HG02884 (cell line): ENCODE data around the gene LRP8.

Experiments
- ATAC-seq: cut with Tn5 transposase; IDR thresholded peaks from one replicate; pipeline ENCODE4 v1.9.1; 2021; ENCODE audit warnings: mild to moderate bottlenecking, moderate library complexity; ENCODE audit not compliant: unreplicated experiment

The LRP8 gene

DNA sequence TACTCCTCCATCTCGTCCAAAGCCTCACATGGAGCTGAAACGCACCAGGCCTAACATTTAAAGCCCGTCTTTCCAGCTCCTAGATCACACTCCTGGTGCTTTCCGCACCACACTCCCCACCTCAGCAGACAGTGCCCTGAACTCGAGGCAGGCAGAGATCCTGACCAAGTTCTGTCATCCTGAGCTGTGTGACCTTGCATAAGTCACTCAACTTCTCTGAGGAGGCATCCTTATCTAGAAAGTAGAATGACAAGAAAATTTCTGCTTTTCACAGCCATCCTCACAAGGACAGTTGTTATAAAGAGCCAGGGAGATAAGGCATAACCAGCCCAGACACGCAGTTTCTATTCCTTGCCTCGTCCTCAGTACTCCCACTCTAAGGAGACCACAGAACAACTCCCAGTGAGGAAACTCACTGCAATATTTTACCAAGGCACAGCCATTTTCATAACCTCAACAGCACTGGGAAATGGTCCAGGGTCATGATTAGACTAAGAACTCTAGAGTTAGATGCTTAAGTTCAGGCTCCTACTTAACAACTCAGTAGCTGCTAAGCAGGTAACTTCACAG, 3.1 kb downstream of the LRP8 start:
- no peak for ATAC-seq

GRCh38 chr1:53324321-53324720, 3.5 kb downstream of the LRP8 start:
- ATAC-seq = no peak

GRCh38 chr1:53323316-53323715, 4.6 kb downstream of the LRP8 start:
- ATAC-seq = no peak

DNA sequence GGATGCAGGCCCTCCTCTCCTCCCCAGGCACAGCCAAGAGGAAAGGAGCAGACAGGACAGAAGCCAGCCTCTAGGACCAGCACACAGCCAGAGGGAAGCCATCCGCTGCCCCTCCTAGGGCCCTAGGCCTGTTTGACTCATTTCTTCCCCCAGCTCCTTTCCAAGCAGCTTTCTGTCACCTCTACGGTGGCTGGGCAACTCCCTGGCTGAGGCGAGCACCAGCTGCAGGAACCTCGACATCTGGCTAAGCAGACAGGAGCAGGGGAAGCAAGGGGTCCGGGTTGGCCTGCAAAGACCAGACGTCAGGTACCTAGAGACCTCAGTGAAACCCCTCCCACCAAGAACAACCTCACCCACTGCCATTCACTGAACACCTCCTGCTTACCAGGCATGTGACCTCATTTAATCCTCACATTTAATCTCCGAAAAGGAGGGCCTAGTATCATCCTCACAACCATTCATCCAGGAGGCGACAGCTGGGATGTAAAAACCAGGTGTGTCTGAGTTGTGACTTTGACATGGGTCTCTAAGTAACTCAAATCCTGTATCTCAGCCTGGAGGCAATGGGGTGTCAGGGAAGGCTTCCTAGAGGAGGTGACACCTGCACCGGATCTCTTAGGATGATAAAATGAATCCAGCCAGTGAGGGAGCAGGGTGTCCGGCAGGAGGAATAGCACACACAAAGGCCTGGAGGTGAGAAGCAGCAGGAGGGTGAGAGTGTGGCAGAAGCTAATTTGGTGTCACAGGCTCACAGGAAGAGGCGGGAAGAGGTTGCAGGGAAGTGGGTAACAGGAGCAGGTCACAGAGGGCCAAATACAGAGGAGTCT, 5.9 kb downstream of the LRP8 start:
- ATAC-seq = no peak

DNA sequence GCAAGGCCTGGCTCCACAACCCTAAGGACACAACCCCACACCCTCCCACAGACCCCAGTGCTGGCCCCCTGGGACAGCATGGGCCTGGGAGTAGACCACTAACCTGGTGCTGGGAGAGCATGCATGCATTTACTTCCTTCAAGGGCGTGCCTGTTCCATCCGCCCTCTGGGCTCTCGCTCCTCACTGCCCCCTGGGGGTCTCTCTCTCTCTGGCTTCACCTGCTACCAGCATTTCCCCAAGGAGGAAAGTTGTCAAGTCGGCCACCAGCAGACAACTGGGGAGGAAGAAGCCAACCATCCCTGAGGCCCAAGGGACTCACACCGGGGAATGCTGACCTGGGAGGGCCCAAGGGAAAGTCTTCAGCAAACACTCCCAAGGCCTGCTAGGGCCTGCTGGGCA, 6.5 kb downstream of the LRP8 start:
- ATAC-seq = no peak

GRCh38 chr1:53320646-53321045, 7.2 kb downstream of the LRP8 start:
- ATAC-seq = no peak

DNA sequence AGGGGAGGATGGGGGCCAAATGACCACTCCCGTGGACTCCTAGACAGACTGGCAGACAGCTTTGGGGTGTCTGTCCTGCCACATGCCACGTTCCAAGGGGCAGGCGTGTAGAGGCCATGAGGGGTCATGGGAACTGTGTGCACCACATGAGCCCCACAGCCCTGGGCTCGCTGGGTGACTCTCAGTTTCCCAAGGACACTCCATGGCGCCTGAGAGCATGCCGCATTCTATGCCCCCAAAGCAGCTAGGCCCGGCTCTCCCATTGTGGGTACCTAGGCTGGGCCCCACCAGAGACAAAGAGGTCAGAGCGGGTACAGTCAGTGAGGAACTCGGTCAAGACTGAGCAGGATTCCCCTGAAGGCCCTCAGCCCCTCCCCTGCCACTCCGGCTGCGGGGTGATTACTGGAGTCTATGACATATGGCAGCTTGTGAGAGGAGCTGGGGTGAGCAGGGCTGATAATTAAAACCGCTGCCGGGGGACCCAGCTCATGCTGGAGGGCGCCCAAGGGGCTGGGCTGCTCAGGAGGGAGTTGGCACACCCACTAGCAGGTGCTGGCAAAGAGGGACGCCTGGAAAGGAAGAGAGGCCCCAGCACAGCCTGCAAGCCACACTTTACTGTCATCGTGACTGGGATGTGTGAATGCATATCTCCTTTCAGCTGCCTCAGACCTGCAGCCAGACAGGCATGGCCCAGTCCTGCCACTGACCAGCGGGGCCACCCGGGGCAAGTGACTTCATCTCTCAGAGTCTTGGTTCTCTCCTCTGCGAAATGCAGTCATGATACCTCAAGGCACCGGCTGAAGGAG, 8.4 kb downstream of the LRP8 start:
- ATAC-seq = no peak

GRCh38 chr1:53317646-53318539, 10.0 kb downstream of the LRP8 start:
- no peak for ATAC-seq

- ATAC-seq = no peak
Observed at GRCh38 chr1:53316766-53317581, 10.9 kb downstream of the LRP8 start.

DNA sequence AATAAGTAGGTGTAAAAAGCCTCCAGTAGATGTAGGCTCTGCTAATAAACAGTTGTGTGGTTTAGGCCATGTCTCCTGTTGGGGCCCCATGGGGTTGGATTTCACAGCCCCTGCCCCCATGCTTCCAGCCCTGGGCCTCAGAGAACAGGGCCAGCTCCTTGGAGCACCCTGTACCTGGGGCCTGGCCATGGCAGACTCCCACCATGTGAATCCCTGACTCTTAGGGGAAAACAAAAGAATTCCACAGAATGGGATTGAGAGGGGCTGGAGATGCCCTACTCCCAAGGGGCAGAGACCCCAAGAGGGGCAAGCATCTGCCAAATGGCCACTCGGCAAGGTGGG, 11.5 kb downstream of the LRP8 start:
- ATAC-seq = no peak

- ATAC-seq = no peak
Observed at GRCh38 chr1:53315456-53316423, 12.1 kb downstream of the LRP8 start.

DNA sequence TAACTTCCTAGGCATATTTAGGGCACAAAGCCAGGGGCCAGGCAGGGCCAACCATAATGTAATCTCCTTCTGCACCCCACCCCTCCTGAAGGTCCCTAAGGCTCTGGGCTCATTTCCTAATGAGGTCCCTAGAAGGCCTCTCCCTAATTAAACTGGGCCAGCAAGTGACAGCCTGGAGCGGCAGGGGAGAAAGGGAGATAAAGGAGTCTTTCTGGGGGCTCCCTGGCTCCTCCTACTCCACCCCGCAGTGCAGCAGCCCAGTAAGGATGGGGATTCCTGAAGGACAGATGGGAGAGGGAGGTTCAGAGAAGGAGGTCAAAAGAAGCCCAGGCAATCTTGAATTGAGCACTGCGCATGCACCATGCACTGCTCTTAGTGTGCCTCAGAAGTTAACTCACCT, 12.8 kb downstream of the LRP8 start:
- no peak for ATAC-seq

GRCh38 chr1:53314606-53315005, 13.3 kb downstream of the LRP8 start:
- ATAC-seq = no peak

DNA sequence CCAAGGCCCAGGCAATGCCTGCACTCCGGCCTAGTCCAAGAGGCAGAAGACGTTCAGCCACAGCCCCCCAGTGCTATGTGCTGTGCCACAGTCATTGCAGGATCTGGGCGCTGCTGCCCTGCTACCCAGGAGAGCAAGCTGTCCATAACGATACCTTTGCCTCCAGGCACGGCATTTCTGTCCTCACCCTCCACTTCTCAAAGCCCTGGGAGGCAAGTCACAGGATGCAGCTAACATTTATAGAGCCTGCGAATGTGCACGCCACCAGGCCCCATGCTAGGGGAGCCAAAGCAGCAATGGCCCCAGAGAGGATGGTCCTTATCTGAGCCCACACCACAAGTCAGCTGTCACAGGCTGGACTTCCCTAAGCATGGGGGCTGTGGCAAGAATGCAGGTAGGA, 13.8 kb downstream of the LRP8 start:
- ATAC-seq = no peak

DNA sequence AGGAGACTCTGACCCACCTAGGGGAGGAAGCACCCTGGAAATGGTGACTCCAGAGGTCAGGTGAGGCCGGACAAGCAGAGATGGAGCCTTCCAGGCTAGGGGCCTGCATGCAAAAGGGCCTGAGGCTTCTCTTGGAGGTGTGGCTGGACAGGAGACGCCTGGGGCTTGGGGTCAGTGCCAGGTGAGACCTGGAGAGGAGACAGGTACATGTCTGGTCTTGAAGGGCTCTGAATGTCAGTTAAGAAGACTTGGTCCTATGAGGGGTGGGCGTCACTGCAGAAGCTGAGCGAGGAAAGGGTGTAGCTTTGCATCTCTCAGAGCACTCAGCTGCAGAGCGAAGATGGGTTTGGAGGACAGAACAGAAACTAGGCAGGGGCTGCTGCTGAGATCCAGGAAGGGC, 14.3 kb downstream of the LRP8 start:
- ATAC-seq = no peak

- no peak for ATAC-seq
Observed at GRCh38 chr1:53311702-53312305, 16.1 kb downstream of the LRP8 start.

DNA sequence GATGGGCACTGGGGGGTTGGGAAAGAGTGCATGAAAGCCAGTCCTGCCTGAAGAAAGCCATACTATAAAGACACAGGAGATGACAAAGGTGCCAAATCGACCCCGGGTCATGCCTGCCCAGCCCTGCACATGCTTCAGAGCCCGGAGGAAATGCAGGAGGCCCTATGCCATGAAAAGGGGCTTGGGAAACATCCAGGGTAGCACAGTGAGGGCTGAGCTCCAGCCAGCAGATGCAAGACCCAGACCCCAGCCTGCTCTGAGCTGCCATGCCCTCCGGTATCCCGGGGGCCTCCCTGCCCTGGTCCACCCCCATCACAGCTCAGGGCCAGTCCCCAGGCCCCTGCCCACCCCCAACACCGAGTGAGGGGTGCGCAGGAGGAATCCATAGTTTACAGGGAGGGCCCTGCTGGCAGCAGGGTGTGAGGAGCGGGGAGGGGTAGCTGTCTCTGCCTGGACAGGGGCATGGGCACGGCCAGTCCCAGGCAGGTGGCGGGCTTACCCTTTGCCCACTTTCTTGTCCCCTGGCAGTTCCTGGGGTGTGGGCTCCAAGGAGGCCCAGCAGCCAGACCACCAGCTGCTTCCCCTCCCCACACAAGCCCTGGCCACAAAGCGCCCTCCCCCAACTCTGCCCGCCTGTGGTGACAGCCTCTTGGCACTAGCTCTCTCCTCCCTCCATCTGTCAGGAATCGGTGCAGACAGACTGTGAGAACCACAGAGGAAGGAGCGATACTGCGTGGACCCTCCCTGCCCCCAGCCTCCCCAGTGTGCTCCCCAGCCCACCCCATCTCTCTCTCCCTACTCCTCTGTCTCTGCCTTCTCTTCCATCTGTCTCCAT, 16.8 kb downstream of the LRP8 start:
- ATAC-seq = no peak

DNA sequence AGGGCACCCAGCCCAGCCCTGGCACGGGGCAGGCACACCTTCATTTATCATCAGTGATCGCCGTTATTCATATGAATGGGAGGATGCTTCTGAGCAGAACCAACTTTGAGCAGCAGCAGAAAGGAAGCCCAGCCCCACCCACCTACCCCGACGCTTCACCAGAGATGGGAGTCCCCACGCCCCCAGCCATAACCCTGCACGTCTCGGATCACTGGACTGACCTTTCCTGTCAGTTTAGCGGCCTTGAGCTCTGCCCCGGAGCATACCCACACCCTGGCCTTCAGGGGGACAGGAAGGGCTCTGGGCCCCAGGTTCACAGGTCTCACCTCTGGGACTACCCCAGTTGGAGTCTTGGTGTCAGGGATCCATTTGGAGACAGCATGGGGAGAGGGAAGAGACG, 18.1 kb downstream of the LRP8 start:
- ATAC-seq = no peak
